GM20431 (cell line): ENCODE data around the gene LNX1.

ENCODE experiments used
- in situ Hi-C: fragments of 300-500 bp; cut with MseI, MboI; formaldehyde crosslinking; loops from one replicate; pipeline ENCODE4 v1.15.0; 2020; ENCODE audit warnings: low sequenced_read_pairs; ENCODE audit not compliant: unreplicated experiment

The LNX1 gene

GRCh38 chr4:53575552-53575951 lies 15.7 kb downstream of the LNX1 start:
- in situ Hi-C loops, result no loop called here

- in situ Hi-C loops, result no loop called here
These were observed 16.8 kb downstream of the LNX1 start for GRCh38 chr4:53574528-53574927.

- in situ Hi-C loops, result no loop called here
These were observed 17.6 kb downstream of the LNX1 start for GRCh38 chr4:53573696-53574095.

GRCh38 chr4:53572600-53572994 lies 18.7 kb downstream of the LNX1 start:
- in situ Hi-C loops, result no loop called here

GRCh38 chr4:53571936-53572599 lies 19.2 kb downstream of the LNX1 start:
- in situ Hi-C loops, result no loop called here

- in situ Hi-C loops, result no loop called here
These were observed 27.5 kb downstream of the LNX1 start for GRCh38 chr4:53563824-53564223.

GRCh38 chr4:53562409-53562808 lies 28.9 kb downstream of the LNX1 start:
- in situ Hi-C loops, result no loop called here

- in situ Hi-C loops, result no loop called here
These were observed 32.2 kb downstream of the LNX1 start for GRCh38 chr4:53559021-53559620.

GRCh38 chr4:53558065-53558801 lies 33.1 kb downstream of the LNX1 start:
- in situ Hi-C loops, result no loop called here

GRCh38 chr4:53557669-53558064 lies 33.6 kb downstream of the LNX1 start:
- in situ Hi-C loops, result no loop called here

GRCh38 chr4:53556651-53557050 lies 34.6 kb downstream of the LNX1 start:
- in situ Hi-C loops, result no loop called here

- in situ Hi-C loops, result no loop called here
These were observed 37.6 kb downstream of the LNX1 start for GRCh38 chr4:53553486-53554210.

- in situ Hi-C loops, result no loop called here
These were observed 38.6 kb downstream of the LNX1 start for GRCh38 chr4:53552711-53553110.

GRCh38 chr4:53551958-53552357 lies 39.3 kb downstream of the LNX1 start:
- in situ Hi-C loops, result no loop called here

- in situ Hi-C loops, result no loop called here
These were observed 39.9 kb downstream of the LNX1 start for GRCh38 chr4:53551281-53551864.

GRCh38 chr4:53548662-53549061 lies 42.6 kb downstream of the LNX1 start:
- in situ Hi-C loops, result no loop called here

- in situ Hi-C loops, result no loop called here
These were observed 43.3 kb downstream of the LNX1 start for GRCh38 chr4:53547983-53548382.

GRCh38 chr4:53545942-53546581 lies 45.2 kb downstream of the LNX1 start:
- in situ Hi-C loops, result no loop called here

- in situ Hi-C loops, result no loop called here
These were observed 46.0 kb downstream of the LNX1 start for GRCh38 chr4:53545273-53545672.

GRCh38 chr4:53543561-53543960 lies 47.7 kb downstream of the LNX1 start:
- in situ Hi-C loops, result no loop called here
